HG03558 (cell line): ENCODE measurements around the gene DPP6.
"Not testable (repeated sequence)": the region's sequence is repeated elsewhere in the genome, so short reads cannot be mapped to it uniquely, and the experiment has no call there.

Experiments used
- ATAC-seq: cut with Tn5 transposase; IDR thresholded peaks from one replicate; pipeline ENCODE4 v1.9.1; 2021; ENCODE audit warnings: moderate number of reproducible peaks; ENCODE audit not compliant: unreplicated experiment; ENCODE audit errors: extremely low read depth

DPP6 gene

DNA sequence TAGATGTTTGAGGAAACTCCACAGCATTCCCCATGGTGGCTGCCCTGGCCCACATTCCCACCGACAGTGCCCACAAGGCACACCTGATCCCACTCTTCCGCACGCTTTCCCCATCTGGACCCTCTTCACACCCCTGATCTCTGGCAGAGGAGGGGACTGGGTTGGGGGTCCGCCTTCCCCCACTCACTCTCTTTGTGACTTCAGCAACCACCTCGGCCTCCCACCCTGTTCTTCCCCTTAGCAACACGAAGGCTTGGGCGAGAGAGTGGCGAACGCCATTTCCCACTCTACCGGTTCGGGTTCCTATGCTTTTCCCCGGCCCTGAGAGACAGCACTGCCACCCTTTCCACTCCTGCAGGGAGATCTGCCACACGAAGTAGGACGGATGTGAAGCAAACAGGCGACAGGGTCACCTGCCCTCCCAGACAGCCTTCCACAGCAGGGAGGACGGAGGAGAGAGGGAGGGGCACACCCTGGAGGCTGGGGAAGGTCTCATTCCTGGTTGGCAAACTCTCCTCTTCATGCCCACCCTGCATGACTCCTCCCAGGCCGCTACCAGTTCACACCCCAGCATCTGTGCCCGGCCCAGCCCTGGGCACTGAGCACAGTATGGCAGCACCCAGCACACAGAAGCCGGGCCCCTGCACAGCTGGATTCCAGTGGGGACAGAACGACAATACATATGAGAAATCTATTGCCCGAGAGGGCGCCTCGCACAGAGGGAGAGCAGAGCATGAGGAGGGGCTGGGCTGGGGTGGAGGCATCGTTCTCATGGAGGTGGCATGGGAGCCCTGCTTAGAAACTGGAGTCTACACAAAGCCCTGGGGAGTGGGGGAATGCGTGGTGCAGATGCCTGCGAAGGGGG, 857.3 kb downstream of the DPP6 start:
- ATAC-seq: no peak

DNA sequence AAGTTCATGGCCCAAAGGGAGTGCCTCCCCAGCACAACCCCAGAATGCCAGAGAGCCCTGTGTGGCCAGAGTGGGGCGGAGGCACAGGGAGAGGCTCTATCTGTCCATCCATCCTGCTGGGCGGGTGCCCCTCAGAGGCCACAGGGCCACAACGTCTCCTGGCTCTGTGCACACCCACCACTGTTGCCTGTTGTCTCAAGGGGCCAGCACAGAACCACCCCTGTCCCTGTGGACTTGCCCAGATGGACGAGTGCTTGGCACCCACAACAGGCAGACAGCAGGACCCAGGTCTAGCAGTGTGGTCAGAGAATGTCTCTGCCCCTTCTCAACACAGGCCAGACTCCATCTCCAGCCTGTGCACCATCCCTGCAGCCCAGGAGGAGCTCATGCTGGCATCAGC, 857.9 kb downstream of the DPP6 start:
- no peak for ATAC-seq

DNA sequence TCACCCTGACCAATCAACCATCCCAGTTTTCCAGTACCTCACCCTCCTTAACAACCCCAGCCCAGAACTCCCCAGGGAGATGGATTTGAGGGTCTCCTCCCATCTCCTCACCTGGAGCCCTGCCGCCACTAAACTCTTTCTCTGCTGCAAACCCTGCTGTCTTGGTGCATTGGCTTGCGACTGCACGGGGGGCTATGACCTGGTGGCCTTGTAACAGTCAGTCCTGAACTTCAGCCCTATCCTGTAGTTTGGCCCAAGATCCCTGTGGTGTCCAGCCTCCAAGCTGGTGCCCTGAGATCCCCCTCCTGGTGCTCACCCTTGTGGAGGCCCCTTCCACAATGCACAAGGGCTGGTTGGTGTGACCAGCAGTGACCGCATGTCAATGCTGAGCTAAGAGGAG, 858.8 kb downstream of the DPP6 start:
- ATAC-seq: no peak

DNA sequence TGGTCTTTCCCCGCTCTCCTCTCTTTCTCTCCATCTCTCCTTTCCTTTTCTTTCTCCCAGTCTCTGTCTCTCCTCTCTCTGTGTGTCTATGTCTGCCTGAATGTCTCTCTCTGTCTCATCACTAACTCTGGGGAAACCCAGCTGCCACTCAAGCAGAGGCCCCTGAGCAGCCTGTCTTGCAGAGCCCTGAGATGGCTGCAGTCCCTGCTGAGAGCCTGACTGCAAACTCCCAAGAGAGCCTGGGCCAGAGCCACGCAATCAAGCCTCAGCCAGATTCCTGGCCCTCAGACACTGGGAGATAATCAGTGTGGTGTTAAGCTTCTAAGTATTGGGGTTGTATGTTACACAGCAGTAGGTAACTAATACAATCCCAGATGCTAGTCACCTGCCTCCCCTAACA, 859.2 kb downstream of the DPP6 start:
- no peak for ATAC-seq

DNA sequence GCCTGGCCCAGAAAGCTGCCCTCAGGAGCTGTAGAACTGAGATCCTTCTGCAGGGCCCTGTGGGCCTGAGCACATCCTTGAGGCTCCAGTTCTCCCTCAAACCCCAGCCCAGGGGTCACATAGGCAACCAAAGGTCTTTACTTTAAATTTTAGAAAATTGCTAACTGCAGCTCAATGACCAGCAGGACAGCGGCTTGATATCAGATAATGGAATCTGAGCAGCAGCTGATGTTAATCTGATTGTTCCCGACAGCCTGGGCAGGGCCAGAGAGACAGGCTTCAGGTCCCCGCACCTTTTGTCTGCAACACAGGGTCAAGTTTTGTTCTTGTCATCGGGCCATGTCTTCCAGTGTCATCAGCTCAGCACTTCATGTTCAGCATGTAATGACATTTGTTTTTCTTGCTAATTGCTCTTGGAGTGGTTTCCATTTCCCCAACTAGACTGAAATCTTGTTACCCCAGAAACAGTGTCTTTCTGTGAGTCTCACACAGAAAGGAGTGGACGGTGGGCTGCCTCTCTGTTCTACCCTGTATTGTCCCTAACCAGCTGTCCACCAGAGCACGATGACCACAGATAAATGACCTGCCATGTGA, 859.8 kb downstream of the DPP6 start:
- ATAC-seq: no peak

DNA sequence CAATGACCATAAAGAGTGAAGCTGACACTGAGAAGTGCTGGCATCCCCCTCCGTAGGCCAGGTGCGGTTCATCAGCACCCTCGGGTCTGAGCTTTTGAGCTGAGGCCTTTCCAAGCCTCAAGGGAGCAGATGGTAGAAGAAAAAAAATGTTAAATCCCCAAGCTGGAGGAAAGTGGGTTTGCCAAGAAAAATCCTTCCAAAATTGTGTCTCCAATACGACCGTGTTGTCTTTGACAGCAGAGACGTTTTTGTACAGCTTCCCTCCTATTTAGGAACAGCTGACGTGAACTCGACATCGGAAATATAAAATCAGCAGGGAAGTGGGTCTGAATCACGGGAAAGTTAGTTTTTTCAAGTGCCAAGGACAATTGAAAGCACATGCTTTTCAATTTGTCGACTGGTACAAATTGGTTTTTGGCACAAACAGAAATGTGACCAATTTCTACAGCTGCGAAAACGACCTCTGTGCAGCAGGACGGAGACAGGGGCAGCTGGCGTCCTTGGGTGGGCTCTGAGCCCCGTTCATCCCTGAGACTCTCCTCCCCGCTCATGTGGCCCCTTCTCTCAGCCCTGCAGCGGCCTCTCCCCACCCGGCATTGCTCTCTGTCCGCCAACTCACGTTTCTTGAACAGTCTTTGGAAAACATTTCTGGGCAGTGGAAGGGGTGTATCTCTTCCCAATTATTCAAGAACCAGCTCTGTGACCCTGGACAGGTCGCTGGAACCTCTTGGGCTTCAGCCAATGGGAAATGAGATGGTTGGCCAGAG, 860.9 kb downstream of the DPP6 start:
- no peak for ATAC-seq

DNA sequence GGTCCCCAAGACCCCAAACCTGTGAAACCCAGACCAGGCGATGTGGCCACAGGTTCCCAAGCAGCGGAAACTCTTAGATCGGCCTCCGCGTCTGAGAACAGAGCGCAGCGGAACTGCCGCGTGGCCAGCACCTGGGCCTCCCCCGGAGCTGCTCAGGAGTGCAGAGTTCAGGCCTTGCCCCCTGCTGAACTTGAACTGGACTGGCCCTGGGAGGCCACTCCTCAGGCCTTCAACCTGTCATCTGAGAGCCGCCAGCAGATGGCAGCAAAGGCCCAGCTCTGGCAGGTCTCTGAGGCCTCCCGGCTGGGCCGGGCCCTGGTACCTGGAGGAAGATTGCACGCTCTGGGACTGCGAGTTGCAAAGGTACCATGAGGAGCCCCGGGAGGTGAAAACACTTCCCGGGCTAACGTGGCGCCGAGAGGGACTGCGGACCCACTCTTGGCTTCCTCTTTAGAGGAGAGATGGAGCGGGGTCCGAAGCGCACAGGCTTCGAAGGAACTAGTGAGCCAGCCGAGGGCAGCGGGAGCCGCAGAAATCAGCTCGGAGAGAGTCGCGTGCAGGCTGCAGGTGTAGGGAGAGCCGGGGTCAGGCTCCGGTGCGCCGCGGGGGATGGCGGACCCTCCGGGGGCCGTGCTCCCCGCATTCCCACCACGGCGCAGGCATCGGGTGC, 861.6 kb downstream of the DPP6 start:
- ATAC-seq: peak; percentile 98

DNA sequence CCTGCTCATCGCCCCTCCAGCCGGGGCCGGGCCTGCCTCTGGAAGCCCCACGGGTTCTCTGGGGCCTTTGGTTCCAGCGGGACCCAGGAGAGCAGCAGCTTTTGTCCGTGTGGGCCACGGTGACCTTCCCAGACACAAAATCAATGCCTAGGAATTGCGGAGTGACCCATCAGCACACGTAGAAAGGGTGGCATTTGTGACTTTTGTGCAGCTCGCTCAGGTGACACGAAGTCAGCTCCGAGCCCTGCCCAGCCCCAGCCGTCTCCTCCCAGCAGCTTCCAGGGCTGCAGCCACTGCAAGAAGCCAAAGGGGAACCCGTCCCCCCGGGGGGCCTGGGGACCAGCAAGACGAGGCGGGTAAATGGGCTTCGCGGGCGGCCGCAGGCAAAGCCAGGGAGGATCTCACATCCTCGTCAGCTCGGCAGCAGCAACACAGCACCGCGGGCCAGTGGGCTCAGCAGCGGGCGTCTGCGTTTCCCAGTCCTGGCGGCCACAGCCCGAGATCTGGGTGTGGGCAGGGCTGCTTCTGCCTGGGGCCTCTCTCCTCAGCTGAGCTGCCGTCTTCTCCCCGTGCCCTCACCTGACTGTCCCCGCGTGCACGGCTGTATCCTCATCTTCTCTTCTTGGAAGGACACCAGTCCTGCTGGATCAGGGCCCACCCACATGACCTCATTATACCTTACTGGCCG, 862.3 kb downstream of the DPP6 start:
- no peak for ATAC-seq

DNA sequence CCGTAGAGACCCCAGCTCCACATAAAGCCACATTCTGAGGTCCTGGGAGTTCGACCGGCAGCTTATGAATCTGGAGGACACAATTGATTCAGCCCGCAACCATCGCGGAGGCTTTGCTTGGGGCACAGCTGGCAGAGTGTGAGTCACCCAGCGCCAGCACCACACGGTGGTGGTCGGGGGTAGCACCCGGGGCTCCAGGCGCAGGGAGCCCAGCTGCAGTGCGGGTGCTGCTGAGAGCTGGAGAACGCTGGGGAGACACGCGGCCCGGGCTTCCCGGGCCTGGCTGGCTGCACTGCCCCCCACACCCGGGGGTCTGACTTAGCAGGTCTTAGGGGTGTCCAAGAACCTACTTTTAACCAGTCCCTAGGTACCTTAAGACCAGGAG, 862.8 kb downstream of the DPP6 start:
- ATAC-seq: no peak

DNA sequence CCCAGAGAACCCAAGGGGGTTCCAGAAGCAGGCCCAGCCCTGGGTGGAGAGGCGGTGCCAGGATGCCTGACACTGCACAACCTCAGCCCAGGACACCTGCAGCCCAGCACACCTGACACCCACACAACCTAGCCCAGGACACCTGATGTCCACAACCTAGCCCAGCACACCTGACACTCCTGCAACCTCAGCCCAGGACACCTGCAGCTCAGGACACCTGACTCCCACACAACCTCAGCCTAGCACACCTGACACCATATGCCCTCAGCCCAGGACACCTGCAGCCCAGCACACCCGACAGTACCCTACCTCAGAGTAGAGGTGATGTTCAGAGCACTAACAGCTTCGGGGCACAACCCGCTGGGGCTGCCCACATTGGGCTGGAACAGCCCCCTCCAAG, 863.4 kb downstream of the DPP6 start:
- ATAC-seq: no peak

DNA sequence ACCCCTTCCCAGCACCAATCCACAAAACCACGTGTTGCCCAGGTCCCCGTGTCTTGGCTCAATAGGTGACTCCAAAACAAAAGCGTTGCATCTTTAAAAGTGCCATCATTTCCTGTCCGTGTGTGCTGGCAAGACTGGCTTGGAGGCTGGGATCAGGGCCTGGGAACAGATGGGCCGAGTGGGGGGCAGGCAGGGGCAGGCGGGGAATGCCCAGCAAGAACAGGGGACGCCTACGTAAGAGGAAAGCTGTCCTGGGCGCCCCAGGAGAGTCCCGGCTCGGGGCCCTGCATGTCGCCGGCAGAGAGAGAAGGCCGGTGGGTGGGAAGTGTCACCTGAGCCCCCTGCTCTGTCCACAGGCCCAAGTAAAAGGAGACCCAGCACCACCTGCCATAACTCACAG, 864.2 kb downstream of the DPP6 start:
- no peak for ATAC-seq

DNA sequence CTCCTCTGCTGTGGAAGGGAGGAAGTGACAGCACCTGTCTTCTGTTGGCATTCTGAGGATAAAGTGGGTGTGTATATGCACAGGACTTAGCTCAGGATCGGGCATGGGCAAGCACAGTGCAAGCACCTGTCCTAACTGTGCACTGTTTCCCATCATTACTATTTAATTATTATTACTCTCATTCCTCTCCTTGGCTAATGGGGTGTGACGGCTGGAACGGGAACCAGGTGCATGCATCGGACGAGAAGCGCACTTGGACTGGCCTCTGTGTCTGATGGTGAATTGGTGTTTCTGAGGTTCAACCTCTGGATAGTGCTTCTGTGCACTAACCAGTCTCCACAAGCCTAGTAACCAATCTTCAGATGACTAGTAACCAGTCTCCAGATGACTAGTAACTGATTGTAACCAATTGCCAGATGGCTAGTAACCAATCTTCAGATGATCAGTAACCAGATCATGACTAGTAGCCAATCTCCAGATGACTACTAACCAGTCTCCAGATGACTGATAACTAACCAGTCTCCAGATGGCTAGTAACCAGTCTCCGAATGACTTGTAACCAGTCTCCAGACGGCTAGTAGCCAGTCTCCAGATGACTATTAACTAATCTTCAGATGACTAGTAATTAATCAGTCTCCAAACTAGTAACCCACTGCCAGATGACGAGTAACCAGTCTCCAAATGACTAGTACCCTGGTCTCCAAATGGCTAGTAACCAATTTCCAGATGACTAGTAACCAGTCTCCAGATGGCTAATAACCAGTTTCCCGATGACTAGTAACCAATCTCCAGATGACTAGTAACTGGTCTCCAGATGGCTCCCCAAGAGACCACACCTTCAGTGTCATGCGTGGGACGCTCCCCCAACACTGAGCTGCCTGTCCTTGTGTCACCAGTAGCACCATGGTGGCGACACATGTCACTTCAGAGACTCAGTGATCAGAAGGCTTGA, 864.9 kb downstream of the DPP6 start:
- ATAC-seq: no peak

DNA sequence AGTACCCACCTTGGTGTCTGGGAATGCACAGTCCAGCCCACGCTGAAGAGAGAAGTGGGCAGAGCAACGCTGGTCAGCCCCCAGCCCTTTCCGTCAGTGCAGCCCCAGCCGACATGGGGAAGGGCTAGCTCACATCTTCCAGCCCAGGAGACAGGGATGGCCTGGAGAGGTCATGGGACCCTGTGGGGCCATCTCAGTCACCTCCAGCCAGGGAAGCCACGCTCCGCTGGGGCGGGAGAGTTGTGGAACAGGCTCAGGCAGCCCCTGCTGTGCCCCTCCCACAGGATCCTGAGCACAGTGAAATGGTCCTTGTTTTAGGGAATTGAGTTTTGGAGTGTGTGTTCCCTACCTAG, 865.6 kb downstream of the DPP6 start:
- no peak for ATAC-seq

DNA sequence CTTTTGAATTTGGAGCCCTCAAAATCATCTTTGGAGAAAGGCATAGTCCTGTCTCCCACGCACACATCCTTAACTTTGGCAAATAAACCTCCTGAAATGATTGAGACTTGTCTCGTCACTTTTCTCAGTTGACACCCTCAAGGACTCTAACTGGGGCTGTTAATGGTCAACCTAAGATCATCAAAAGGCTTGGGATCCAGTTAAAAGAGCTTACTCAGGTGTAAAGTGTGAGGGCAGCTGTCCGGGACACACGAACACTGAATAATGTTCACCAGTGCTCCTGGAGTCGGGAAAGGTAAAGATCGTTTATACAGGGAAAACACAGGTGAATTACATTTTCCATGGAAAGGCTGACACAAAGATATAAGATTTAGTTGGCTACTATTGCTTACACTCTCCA, 866.1 kb downstream of the DPP6 start:
- ATAC-seq: no peak

DNA sequence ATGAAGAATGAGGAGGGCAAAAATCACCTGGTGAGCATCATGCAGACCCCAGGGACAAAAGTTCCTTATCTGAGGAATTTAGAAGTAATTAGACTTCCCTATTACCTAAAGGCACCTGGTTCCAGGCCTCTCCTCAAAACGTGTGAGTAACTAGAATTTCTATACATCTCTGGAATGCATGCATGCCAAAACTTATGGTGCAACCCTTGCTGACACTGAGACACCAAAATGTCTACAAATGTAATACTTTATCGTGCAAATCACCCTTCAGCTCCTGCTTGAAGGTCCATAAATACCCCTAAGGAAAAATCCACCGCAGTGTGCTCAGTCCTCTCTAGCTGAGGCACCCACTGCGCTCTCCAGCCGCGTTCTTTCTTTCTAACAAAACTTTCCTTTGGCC, 866.5 kb downstream of the DPP6 start:
- ATAC-seq: no peak

DNA sequence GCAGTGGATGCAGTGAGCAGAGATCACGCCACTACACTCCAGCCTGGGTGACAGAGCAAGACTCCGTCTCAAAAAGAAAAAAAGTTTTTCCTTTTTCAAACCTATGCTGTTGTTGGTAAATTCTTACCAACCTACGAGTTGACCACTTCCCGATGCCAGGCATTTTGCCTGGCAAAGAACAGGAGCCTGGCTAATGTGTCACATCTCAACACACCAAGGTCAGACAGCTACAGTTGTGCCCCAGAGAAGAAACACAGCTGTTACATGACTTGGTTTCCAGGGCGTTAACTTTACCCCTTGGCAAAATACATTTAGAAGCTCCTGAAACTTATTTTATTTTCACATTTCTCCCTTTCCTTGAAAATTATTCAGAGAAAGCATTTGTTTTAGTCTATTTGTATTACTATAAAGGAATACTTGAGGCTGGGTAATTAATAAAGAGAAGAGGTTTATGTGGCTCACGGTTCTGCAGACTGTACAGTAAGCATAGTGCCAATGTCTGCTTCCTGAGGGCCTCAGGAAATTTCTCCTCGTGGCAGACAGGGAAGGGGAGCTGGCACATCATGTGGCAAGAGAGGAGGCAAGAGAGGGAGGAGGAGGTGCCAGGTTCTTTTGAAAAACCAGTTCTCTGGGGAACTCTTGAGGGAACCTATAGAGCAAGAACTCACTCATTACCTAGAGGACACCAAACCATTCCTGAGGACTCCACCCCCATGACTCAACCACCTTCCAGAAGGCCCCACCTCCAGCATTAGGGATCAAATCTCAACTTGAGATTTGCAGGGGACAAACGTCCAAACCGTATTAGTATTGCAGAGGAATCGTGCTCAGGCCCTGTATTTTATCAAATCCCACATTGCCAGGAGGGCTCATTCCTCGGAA, 867.4 kb downstream of the DPP6 start:
- no peak for ATAC-seq

DNA sequence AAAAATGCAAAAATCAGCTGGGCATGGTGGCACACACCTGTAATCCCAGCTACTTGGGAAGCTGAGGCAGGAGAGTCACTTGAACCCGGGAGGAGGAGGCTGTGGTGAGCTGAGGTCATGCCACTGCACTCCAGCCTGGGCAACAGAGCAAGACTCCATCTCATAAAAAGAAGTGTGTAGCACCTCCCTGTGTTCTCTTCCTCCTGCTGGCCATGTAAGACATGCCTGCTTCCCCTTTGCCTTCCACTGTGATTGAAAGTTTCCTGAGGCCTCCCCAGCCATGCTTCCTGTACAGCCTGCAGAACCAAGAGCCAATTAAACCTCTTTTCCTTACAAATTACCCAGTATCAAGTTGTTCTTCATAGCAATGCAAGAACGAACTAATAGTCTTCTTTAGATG, 870.3 kb downstream of the DPP6 start:
- ATAC-seq: not testable (repeated sequence)

DNA sequence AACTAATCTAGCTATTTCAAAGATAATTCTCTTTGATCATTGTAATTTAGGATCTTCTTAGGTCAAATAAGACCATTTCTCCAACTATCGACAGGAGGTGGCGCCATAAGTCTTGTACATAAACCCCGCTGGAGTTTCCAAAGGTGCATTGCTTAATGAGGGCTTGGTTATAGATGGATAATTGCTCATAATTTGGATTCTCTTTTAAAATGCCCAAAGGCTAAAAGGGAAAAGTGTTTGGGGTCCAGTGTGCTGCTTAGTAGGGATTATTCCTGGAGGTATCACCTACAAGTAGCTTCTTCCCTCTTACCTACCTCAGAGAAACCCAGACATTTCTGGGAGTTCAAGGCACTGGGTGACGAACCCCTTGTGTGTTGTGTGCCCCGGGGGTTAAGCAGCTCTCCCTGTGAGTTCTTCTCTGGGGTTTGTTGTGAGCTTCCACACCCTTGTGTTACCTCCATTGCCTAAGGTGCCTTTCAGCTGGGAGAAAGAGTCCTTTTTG, 875.5 kb downstream of the DPP6 start:
- ATAC-seq: peak; percentile 26
